SK-N-SH (cell line): ENCODE results near the gene CDC14B. TPM values are rescaled to one million over a fixed set of nuclear protein-coding genes. Genes with fewer than 3 reads are reported as not detected.

Experiments
- CTCF ChIA-PET: fragments of 300-600, 350-600 bp; formaldehyde crosslinking; extraction: SDS; loops from one replicate; lab custom pipeline; 2021; lab: Yijun Ruan, JAX
- POLR2A ChIA-PET: fragments of 350-600 bp; sonication (Branson Sonifier 250); formaldehyde crosslinking; extraction: SDS; loops from one replicate; lab custom pipeline; 2020; ENCODE audit warnings: antibody characterized with exemption, inconsistent platforms; lab: Yijun Ruan, JAX
- DNase-seq: peaks from one replicate; pipeline ENCODE4 v3.0.0; 2012
- H2AFZ ChIP-seq: fragments of 200-600 bp; sonication (generic); 2 replicates; pipeline ENCODE4 v1.8.1; 2016; ENCODE audit warnings: antibody characterized with exemption, mild to moderate bottlenecking, low read depth
- H3F3A ChIP-seq: fragments of 200-600 bp; sonication (generic); replicated peaks from 2 replicates; pipeline ENCODE3; 2016; ENCODE audit warnings: antibody characterized with exemption, mild to moderate bottlenecking; ENCODE audit not compliant: insufficient read depth
- H3K27ac ChIP-seq, 2 experiments: fragments of 200-500 bp in 1 of 2; fragments of 200-600 bp in 1 of 2; sonication (Bioruptor generic) in 1 of 2; sonication (generic), shearing (Covaris generic) in 1 of 2; 2 replicates each; pipeline versions ENCODE4 v1.5.1 to v1.6.1; 2014 to 2016; ENCODE audit warnings: low read depth in 2 of 2, inconsistent platforms in 1 of 2, low read length in 1 of 2, mild to moderate bottlenecking in 1 of 2, mixed read lengths in 1 of 2
- H3K27me3 ChIP-seq: fragments of 200-600 bp; sonication (generic), shearing (Covaris generic); 2 replicates; pipeline ENCODE4 v1.6.1; 2016; ENCODE audit warnings: mixed run types; ENCODE audit not compliant: insufficient read depth
- H3K36me3 ChIP-seq, 2 experiments: fragments of 200-500 bp in 1 of 2; fragments of 200-600 bp in 1 of 2; sonication (Bioruptor generic) in 1 of 2; sonication (generic) in 1 of 2; replicated peaks in 1 of 2; 2 replicates each; pipeline versions ENCODE3 to v1.5.1; 2014 to 2016; ENCODE audit warnings: low read length in 1 of 2, mild to moderate bottlenecking in 1 of 2; ENCODE audit not compliant: insufficient read depth in 2 of 2, control insufficient read depth in 1 of 2
- H3K4me1 ChIP-seq, 2 experiments: fragments of 200-500 bp in 1 of 2; fragments of 200-600 bp in 1 of 2; sonication (Bioruptor generic) in 1 of 2; sonication (generic), shearing (Covaris generic) in 1 of 2; 2 replicates each; pipeline versions ENCODE4 v1.5.1 to v1.6.1; 2014 to 2016; ENCODE audit warnings: low read depth in 1 of 2, low read length in 1 of 2, mixed run types in 1 of 2; ENCODE audit not compliant: insufficient read depth in 2 of 2, control insufficient read depth in 1 of 2
- H3K4me2 ChIP-seq: fragments of 200-600 bp; sonication (generic), shearing (Covaris generic); 2 replicates; pipeline ENCODE4 v1.6.1; 2017; ENCODE audit warnings: mixed run types
- H3K4me3 ChIP-seq, 2 experiments: fragments of 200-500 bp in 1 of 2; fragments of 200-600 bp in 1 of 2; sonication (Bioruptor generic) in 1 of 2; sonication (generic), shearing (Covaris generic) in 1 of 2; 2 replicates each; pipeline versions ENCODE4 v1.5.1 to v1.8.1; 2014 to 2016; ENCODE audit warnings: low read depth in 2 of 2, inconsistent platforms in 1 of 2, low read length in 1 of 2, mild to moderate bottlenecking in 1 of 2, mixed read lengths in 1 of 2, moderate library complexity in 1 of 2
- H3K79me2 ChIP-seq: fragments of 200-600 bp; sonication (generic); 2 replicates; pipeline ENCODE4 v1.8.1; 2017; ENCODE audit warnings: mild to moderate bottlenecking; ENCODE audit not compliant: insufficient read depth
- H3K9ac ChIP-seq: fragments of 200-600 bp; sonication (generic); 2 replicates; pipeline ENCODE4 v1.6.1; 2017; ENCODE audit warnings: mixed run types
- H3K9me2 ChIP-seq: fragments of 200-600 bp; sonication (generic); 2 replicates; pipeline ENCODE4 v1.6.1; 2017; ENCODE audit warnings: mixed run types
- H3K9me3 ChIP-seq: fragments of 200-600 bp; sonication (generic); 2 replicates; pipeline ENCODE4 v1.6.1; 2017; ENCODE audit warnings: mixed run types, mild to moderate bottlenecking, moderate library complexity
- H4K20me1 ChIP-seq: fragments of 200-600 bp; sonication (generic); 2 replicates; pipeline ENCODE4 v1.6.1; 2017; ENCODE audit warnings: mild to moderate bottlenecking, mixed run types; ENCODE audit not compliant: insufficient read depth
- CHD2 ChIP-seq: fragments of 150-350 bp; IDR thresholded peaks from 2 replicates; pipeline ENCODE4 v1.6.1; 2018; ENCODE audit warnings: low read length; ENCODE audit not compliant: partially characterized antibody
- ELF1 ChIP-seq: IDR thresholded peaks from 2 replicates; pipeline ENCODE4 v1.4.0; 2012
- FOSL2 ChIP-seq: IDR thresholded peaks from 2 replicates; pipeline ENCODE4 v1.4.0; 2012; ENCODE audit warnings: low read depth, mild to moderate bottlenecking, moderate library complexity, borderline replicate concordance
- FOXM1 ChIP-seq: IDR thresholded peaks from 2 replicates; pipeline ENCODE4 v1.4.0; 2012; ENCODE audit warnings: low read depth, mild to moderate bottlenecking
- GABPA ChIP-seq: IDR thresholded peaks from 2 replicates; pipeline ENCODE4 v1.4.0; 2012; ENCODE audit warnings: low read depth, mild to moderate bottlenecking
- NFIC ChIP-seq: IDR thresholded peaks from 2 replicates; pipeline ENCODE4 v1.4.0; 2012; ENCODE audit warnings: borderline replicate concordance
- NRF1 ChIP-seq: IDR thresholded peaks from 2 replicates; pipeline ENCODE4 v1.6.1; 2012; ENCODE audit warnings: low read depth, mild to moderate bottlenecking, low read length
- RAD21 ChIP-seq: IDR thresholded peaks from 2 replicates; pipeline ENCODE4 v1.6.1; 2012; ENCODE audit warnings: mild to moderate bottlenecking, low read length
- RCOR1 ChIP-seq: fragments of 150-350 bp; IDR thresholded peaks from 2 replicates; pipeline ENCODE4 v1.6.1; 2017; ENCODE audit warnings: antibody characterized with exemption, low read length
- TCF12 ChIP-seq: IDR thresholded peaks from 2 replicates; pipeline ENCODE4 v1.4.0; 2012
- WGBS: methylation state at CpG from one replicate; pipeline ENCODE4 v1.1.6; 2017; ENCODE audit warnings: low lambda C conversion rate; 5-methylcytosine and 5-hydroxymethylcytosine counted together
- polyA plus RNA-seq, 3 experiments: library from polyadenylated mRNA; depleted of rRNA; stranded (reverse); fragments of >200 nt; gene quantifications; 2 replicates each; pipeline ENCODE4 v1.2.3, GENCODE V29; 2012
- TF ChIP-seq, protein P1 (sequence below): IDR thresholded peaks from 2 replicates; pipeline ENCODE4 v1.6.1; 2012; ENCODE audit warnings: mild to moderate bottlenecking, low read depth, low read length, moderate library complexity
- TF ChIP-seq, protein P2 (sequence below): IDR thresholded peaks from 2 replicates; pipeline ENCODE4 v1.4.0; 2012; ENCODE audit warnings: low read depth
- TF ChIP-seq, protein P3 (sequence below): IDR thresholded peaks from 2 replicates; pipeline ENCODE4; 2012
- TF ChIP-seq, protein P4 (sequence below): fragments of 200-600 bp; sonication (generic); IDR thresholded peaks from 2 replicates; pipeline ENCODE4 v1.6.1; 2017; ENCODE audit warnings: antibody characterized with exemption, mild to moderate bottlenecking, moderate library complexity
- TF ChIP-seq, protein P5 (sequence below): fragments of 150-350 bp; IDR thresholded peaks from 2 replicates; pipeline ENCODE4 v1.6.1; 2016; ENCODE audit warnings: mild to moderate bottlenecking, low read depth, low read length

Gene CDC14B
- polyA plus RNA-seq, 1 of the 3 experiments (the other 2 are of a cell fraction) = 10.1 TPM

DNA sequence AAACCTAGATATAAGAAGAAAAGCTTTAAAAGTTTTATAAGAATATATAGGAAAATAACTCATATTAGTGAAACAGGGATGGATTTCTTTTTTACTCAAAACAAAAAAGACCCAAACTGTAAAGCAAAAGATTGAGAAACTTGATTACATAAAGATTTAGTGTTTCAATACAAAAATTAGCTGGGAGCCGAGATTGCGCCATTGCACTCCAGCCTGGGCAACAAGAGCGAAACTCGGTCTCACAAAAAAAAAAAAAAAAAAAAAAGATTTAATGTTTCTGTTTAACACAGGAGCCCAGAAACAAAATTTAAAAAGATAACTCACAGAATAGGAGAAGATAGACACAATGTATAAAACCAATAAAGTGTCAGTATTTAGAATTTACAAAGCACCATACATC, 45.2 kb downstream of the CDC14B start:
- Histone ChIP-seq H3K79me2 (peaks cover 35% of the 10 kb centered on the region), H4K20me1 (no peaks in the 10 kb centered on the region), H3K4me3 (no peak overlapping the region), H3K27me3 (no peaks in the 10 kb centered on the region), H3K4me1 (no peaks in the 10 kb centered on the region; a peak in 1 of 4 replicates), H3K9ac (no peak overlapping the region), H3K4me2 (no peak overlapping the region), H3F3A (no peaks in the 10 kb centered on the region), H3K36me3 (peaks cover 0 to 10% of the 10 kb centered on the region in 2 experiments), H3K9me2 (no peaks in the 10 kb centered on the region), H3K9me3 (no peaks in the 10 kb centered on the region), H2AFZ (no peak overlapping the region), H3K27ac (no peak overlapping the region)
- DNase-seq = no peak
- TF ChIP-seq FOXM1 (no peak), CHD2 (no peak), NFIC (no peak), TCF12 (no peak), FOSL2 (no peak), RAD21 (no peak), GABPA (no peak), NRF1 (no peak), ELF1 (no peak), RCOR1 (no peak)
- TF ChIP-seq, protein P1, sequence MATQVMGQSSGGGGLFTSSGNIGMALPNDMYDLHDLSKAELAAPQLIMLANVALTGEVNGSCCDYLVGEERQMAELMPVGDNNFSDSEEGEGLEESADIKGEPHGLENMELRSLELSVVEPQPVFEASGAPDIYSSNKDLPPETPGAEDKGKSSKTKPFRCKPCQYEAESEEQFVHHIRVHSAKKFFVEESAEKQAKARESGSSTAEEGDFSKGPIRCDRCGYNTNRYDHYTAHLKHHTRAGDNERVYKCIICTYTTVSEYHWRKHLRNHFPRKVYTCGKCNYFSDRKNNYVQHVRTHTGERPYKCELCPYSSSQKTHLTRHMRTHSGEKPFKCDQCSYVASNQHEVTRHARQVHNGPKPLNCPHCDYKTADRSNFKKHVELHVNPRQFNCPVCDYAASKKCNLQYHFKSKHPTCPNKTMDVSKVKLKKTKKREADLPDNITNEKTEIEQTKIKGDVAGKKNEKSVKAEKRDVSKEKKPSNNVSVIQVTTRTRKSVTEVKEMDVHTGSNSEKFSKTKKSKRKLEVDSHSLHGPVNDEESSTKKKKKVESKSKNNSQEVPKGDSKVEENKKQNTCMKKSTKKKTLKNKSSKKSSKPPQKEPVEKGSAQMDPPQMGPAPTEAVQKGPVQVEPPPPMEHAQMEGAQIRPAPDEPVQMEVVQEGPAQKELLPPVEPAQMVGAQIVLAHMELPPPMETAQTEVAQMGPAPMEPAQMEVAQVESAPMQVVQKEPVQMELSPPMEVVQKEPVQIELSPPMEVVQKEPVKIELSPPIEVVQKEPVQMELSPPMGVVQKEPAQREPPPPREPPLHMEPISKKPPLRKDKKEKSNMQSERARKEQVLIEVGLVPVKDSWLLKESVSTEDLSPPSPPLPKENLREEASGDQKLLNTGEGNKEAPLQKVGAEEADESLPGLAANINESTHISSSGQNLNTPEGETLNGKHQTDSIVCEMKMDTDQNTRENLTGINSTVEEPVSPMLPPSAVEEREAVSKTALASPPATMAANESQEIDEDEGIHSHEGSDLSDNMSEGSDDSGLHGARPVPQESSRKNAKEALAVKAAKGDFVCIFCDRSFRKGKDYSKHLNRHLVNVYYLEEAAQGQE = no peak
- TF ChIP-seq, protein P2, sequence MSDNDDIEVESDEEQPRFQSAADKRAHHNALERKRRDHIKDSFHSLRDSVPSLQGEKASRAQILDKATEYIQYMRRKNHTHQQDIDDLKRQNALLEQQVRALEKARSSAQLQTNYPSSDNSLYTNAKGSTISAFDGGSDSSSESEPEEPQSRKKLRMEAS = no peak
- TF ChIP-seq, protein P3, sequence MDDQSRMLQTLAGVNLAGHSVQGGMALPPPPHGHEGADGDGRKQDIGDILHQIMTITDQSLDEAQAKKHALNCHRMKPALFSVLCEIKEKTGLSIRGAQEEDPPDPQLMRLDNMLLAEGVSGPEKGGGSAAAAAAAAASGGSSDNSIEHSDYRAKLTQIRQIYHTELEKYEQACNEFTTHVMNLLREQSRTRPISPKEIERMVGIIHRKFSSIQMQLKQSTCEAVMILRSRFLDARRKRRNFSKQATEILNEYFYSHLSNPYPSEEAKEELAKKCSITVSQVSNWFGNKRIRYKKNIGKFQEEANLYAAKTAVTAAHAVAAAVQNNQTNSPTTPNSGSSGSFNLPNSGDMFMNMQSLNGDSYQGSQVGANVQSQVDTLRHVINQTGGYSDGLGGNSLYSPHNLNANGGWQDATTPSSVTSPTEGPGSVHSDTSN = no peak
- TF ChIP-seq, protein P4, sequence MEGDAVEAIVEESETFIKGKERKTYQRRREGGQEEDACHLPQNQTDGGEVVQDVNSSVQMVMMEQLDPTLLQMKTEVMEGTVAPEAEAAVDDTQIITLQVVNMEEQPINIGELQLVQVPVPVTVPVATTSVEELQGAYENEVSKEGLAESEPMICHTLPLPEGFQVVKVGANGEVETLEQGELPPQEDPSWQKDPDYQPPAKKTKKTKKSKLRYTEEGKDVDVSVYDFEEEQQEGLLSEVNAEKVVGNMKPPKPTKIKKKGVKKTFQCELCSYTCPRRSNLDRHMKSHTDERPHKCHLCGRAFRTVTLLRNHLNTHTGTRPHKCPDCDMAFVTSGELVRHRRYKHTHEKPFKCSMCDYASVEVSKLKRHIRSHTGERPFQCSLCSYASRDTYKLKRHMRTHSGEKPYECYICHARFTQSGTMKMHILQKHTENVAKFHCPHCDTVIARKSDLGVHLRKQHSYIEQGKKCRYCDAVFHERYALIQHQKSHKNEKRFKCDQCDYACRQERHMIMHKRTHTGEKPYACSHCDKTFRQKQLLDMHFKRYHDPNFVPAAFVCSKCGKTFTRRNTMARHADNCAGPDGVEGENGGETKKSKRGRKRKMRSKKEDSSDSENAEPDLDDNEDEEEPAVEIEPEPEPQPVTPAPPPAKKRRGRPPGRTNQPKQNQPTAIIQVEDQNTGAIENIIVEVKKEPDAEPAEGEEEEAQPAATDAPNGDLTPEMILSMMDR = no peak
- TF ChIP-seq, protein P5, sequence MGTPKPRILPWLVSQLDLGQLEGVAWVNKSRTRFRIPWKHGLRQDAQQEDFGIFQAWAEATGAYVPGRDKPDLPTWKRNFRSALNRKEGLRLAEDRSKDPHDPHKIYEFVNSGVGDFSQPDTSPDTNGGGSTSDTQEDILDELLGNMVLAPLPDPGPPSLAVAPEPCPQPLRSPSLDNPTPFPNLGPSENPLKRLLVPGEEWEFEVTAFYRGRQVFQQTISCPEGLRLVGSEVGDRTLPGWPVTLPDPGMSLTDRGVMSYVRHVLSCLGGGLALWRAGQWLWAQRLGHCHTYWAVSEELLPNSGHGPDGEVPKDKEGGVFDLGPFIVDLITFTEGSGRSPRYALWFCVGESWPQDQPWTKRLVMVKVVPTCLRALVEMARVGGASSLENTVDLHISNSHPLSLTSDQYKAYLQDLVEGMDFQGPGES = no peak
- CTCF ChIA-PET = interaction anchor here (1.0 kb wide), 1 partner anchor 246 kb away, joined by 3 read pairs; no protein-coding TSS in a partner anchor
- POLR2A ChIA-PET = no interaction called here
- WGBS = 95% methylated on average over 4 of the region's 4 CpGs
